HepG2 (cell line): ENCODE data around the gene GPHN. TPM values are rescaled to one million over a fixed set of nuclear protein-coding genes. Genes with fewer than 3 reads are reported as not detected.

Experiments
- ATAC-seq: fragments of 200-7000 bp; cut with Tn5 transposase; 3 replicates; pipeline ENCODE4 v1.9.1; 2020; ENCODE audit warnings: mild to moderate bottlenecking, moderate library complexity
- BruUV-seq: library from RNA; stranded (reverse); fragments of 400-500 nt; replicated peaks from 2 replicates; lab custom pipeline; 2021; lab: Mats Ljungman, UMichigan
- CTCF ChIA-PET: fragments of 300-600 bp; formaldehyde crosslinking; extraction: SDS; loops from one replicate; lab custom pipeline; 2021; ENCODE audit warnings: low total read pairs, inconsistent platforms, low intra/inter-chr PET ratio; lab: Yijun Ruan, JAX
- POLR2A ChIA-PET: fragments of 350-600 bp; sonication (Branson Sonifier 250); formaldehyde crosslinking; loops from one replicate; lab custom pipeline; 2020; ENCODE audit warnings: antibody characterized with exemption, inconsistent platforms; lab: Yijun Ruan, JAX
- DNase-seq: peaks from one replicate; pipeline ENCODE4 v3.0.0-alpha.2; 2015; ENCODE audit warnings: low spot score
- FAIRE-seq: peaks from 3 replicates; lab custom pipeline; 2011; peaks lifted over from hg19 to GRCh38; lab: Jason Lieb, UNC
- H2AFZ ChIP-seq: one replicate; pipeline ENCODE4 v1.6.1; 2011; ENCODE audit warnings: low read length, inconsistent platforms
- H3K27ac ChIP-seq: fragments of 300-600 bp; 3 replicates; pipeline ENCODE4 v1.8.0; 2011; ENCODE audit warnings: mixed run types, mild to moderate bottlenecking, mixed read lengths, low read length, inconsistent platforms; ENCODE audit not compliant: insufficient read depth; ENCODE audit errors: extremely low read length
- H3K27me3 ChIP-seq, 2 experiments: fragments of 200-600 bp in 1 of 2; 2 replicates in 1 of 2; 3 replicates in 1 of 2; pipeline versions ENCODE4 v1.6.0 to v1.8.0; 2011; ENCODE audit warnings: low read length in 2 of 2, mild to moderate bottlenecking in 2 of 2, moderate library complexity in 2 of 2, inconsistent platforms in 1 of 2; ENCODE audit not compliant: insufficient read depth in 2 of 2, control insufficient read depth in 1 of 2
- H3K36me3 ChIP-seq, 2 experiments: fragments of 200-600 bp in 1 of 2; replicated peaks in 1 of 2; 2 replicates in 1 of 2; 3 replicates in 1 of 2; pipeline versions ENCODE4 v1.5.1 to v1.8.0; 2011; ENCODE audit warnings: low read length in 2 of 2, inconsistent platforms in 1 of 2; ENCODE audit not compliant: insufficient read depth in 2 of 2, control insufficient read depth in 1 of 2
- H3K4me1 ChIP-seq: 2 replicates; pipeline ENCODE4 v1.5.1; 2012; ENCODE audit warnings: low read length, inconsistent platforms; ENCODE audit not compliant: insufficient read depth
- H3K4me2 ChIP-seq: 2 replicates; pipeline ENCODE4 v1.6.0; 2011; ENCODE audit warnings: low read depth, low read length, inconsistent platforms
- H3K4me3 ChIP-seq, 3 experiments: fragments of 200-600 bp in 1 of 3; sonication (generic), shearing (Covaris generic) in 1 of 3; replicated peaks in 1 of 3; 2 replicates each; pipeline ENCODE4 v1.5.1; 2011 to 2016; ENCODE audit warnings: low read length in 3 of 3, inconsistent platforms in 2 of 3, low read depth in 2 of 3, mild to moderate bottlenecking in 2 of 3, control low read depth in 1 of 3, mixed read lengths in 1 of 3; ENCODE audit not compliant: insufficient read depth in 1 of 3
- H3K79me2 ChIP-seq: one replicate; pipeline ENCODE4 v1.6.1; 2011; ENCODE audit warnings: low read length, inconsistent platforms; ENCODE audit not compliant: insufficient read depth
- H3K9ac ChIP-seq: 2 replicates; pipeline ENCODE4 v1.6.0; 2011; ENCODE audit warnings: mild to moderate bottlenecking, low read depth, low read length, inconsistent platforms; ENCODE audit not compliant: insufficient read depth
- H3K9me3 ChIP-seq: 2 replicates; pipeline ENCODE4 v1.5.1; 2012; ENCODE audit warnings: mild to moderate bottlenecking, low read length
- H4K20me1 ChIP-seq: 2 replicates; pipeline ENCODE4 v1.6.0; 2011; ENCODE audit warnings: inconsistent platforms, mild to moderate bottlenecking, low read length, moderate library complexity; ENCODE audit not compliant: insufficient read depth
- ASH2L ChIP-seq: fragments of 300-600, 200-600 bp; sonication (generic); IDR thresholded peaks from 2 replicates; pipeline ENCODE4 v1.7.0; 2017; ENCODE audit warnings: low read depth, mild to moderate bottlenecking, moderate library complexity, mixed read lengths, low read length; ENCODE audit not compliant: insufficient read length
- FOXA3 ChIP-seq: IDR thresholded peaks from 2 replicates; pipeline ENCODE4 v1.6.1; 2016; ENCODE audit warnings: missing genetic modification reagents, missing compliant biosample characterization
- GTF3A ChIP-seq: sonication (generic); formaldehyde crosslinking; conservative IDR thresholded peaks from 2 replicates; pipeline ENCODE4 v1.4.0; 2020; ENCODE audit warnings: mild to moderate bottlenecking, missing genetic modification reagents
- IKZF1 ChIP-seq: fragments of 450-650 bp; IDR thresholded peaks from 2 replicates; pipeline ENCODE4 v1.7.1; 2016
- NCOR1 ChIP-seq: fragments of 200-600 bp; sonication (generic); IDR thresholded peaks from 2 replicates; pipeline ENCODE4 v1.7.0; 2017; ENCODE audit warnings: antibody characterized with exemption, low read length, borderline replicate concordance
- PTBP1 ChIP-seq: fragments of 200-400 bp; formaldehyde crosslinking; IDR thresholded peaks from 2 replicates; pipeline ENCODE4 v1.6.1; 2018; ENCODE audit warnings: low read length, low read depth; ENCODE audit not compliant: poor library complexity, severe bottlenecking
- RXRA ChIP-seq: sonication (generic); formaldehyde crosslinking; IDR thresholded peaks from 2 replicates; pipeline ENCODE4 v1.5.1; 2020; ENCODE audit warnings: missing genetic modification reagents
- STAG1 ChIP-seq: sonication (generic); formaldehyde crosslinking; IDR thresholded peaks from 2 replicates; pipeline ENCODE4 v1.4.0; 2020; ENCODE audit warnings: missing genetic modification reagents
- SUZ12 ChIP-seq: fragments of 150-350 bp; IDR thresholded peaks from 2 replicates; pipeline ENCODE4 v1.6.1; 2014; ENCODE audit warnings: low read depth, low read length
- ZNF30 ChIP-seq: sonication (generic); formaldehyde crosslinking; IDR thresholded peaks from 2 replicates; pipeline ENCODE4 v1.5.0; 2020; ENCODE audit warnings: mild to moderate bottlenecking, missing genetic modification reagents
- ZNF550 ChIP-seq: sonication (generic); formaldehyde crosslinking; IDR thresholded peaks from 2 replicates; pipeline ENCODE4 v1.4.0; 2020; ENCODE audit warnings: mild to moderate bottlenecking, missing genetic modification reagents, borderline replicate concordance
- ZNF552 ChIP-seq: sonication (generic); formaldehyde crosslinking; IDR thresholded peaks from 2 replicates; pipeline ENCODE4 v1.9.0; 2022; ENCODE audit warnings: missing genetic modification reagents, mild to moderate bottlenecking, borderline replicate concordance
- ZNF672 ChIP-seq: sonication (generic); formaldehyde crosslinking; IDR thresholded peaks from 2 replicates; pipeline ENCODE4 v1.8.1; 2022; ENCODE audit warnings: missing genetic modification reagents
- ZNF737 ChIP-seq: sonication (generic); formaldehyde crosslinking; IDR thresholded peaks from 2 replicates; pipeline ENCODE4 v1.5.0; 2020; ENCODE audit warnings: missing genetic modification reagents, mild to moderate bottlenecking, borderline replicate concordance
- WGBS: methylation state at CpG from one replicate; pipeline ENCODE4 v1.1.6; 2017; ENCODE audit warnings: low lambda C conversion rate; 5-methylcytosine and 5-hydroxymethylcytosine counted together
- in situ Hi-C: cut with HindIII; loops from 2 replicates; pipeline ENCODE4 v1.10.0; 2017; ENCODE audit warnings: low pct_unique_long_range_greater_than_20kb; ENCODE audit not compliant: extremely low pct_ligation_motif_present
- intact Hi-C: fragments of 100-400 bp; cut with micrococcal nuclease; formaldehyde crosslinking; loops from one replicate; pipeline ENCODE4 v1.10.0; 2022; ENCODE audit not compliant: unreplicated experiment
- polyA plus RNA-seq, 8 experiments: library from polyadenylated mRNA; depleted of rRNA in 3 of 8; stranded (reverse) in 7 of 8; unstranded in 1 of 8; fragments of >200 nt; fragmentation: Illumina TruSeq in 4 of 8; extraction: Trizol in 4 of 8; gene quantifications; 2 replicates each; pipeline versions ENCODE4 v1.2.1 to v1.2.3, GENCODE V29; 2011 to 2016; ENCODE audit warnings: low read depth in 4 of 8, missing spikeins in 1 of 8, mixed read lengths in 1 of 8; ENCODE audit not compliant: insufficient read depth in 1 of 8
- total RNA-seq, 5 experiments: library from RNA; depleted of rRNA; stranded (reverse); fragments of >200 nt; fragmentation: Illumina TruSeq; extraction: Trizol; gene quantifications; 2 replicates each; pipeline ENCODE4 v1.2.3, GENCODE V29; 2016; ENCODE audit warnings: low read depth in 1 of 5
- TF ChIP-seq, protein P1 (sequence below): sonication (generic); formaldehyde crosslinking; conservative IDR thresholded peaks from 2 replicates; pipeline ENCODE4 v1.4.0; 2020; ENCODE audit warnings: missing genetic modification reagents
- TF ChIP-seq, protein P2 (sequence below): sonication (generic); formaldehyde crosslinking; IDR thresholded peaks from 2 replicates; pipeline ENCODE4 v1.5.0; 2020; ENCODE audit warnings: mild to moderate bottlenecking, missing genetic modification reagents, moderate library complexity

Gene GPHN
- total and polyA plus RNA-seq, 2 of the 13 experiments (the other 11 are each of a cell fraction or from before 2014, with no cell fraction given) = 12.7 to 19.2 TPM

- CTCF ChIA-PET = no interaction called here
- no peak for ATAC-seq
- no peaks in the 10 kb centered on the region for H3K27me3 ChIP-seq
- intact Hi-C loops (no loop called here), in situ Hi-C loops (no loop called here)
- H3K79me2 ChIP-seq = no peaks in the 10 kb centered on the region
- no peak overlapping the region for H3K27ac ChIP-seq
- no peak overlapping the region for H3K9ac ChIP-seq
- no peaks in the 10 kb centered on the region for H3K36me3 ChIP-seq
- no peak overlapping the region for H3K4me3 ChIP-seq
- BruUV-seq = no TSS peak
- no peak for FAIRE-seq
- no peak overlapping the region for H3K4me2 ChIP-seq
- peaks cover 23% of the 10 kb centered on the region for H3K9me3 ChIP-seq
- POLR2A ChIA-PET = no interaction called here
- no peaks in the 10 kb centered on the region for H3K4me1 ChIP-seq
- H4K20me1 ChIP-seq = no peaks in the 10 kb centered on the region
- no peak overlapping the region for H2AFZ ChIP-seq
- WGBS = 51% methylated on average over 4 of the region's 4 CpGs
- TF ChIP-seq, protein P1, sequence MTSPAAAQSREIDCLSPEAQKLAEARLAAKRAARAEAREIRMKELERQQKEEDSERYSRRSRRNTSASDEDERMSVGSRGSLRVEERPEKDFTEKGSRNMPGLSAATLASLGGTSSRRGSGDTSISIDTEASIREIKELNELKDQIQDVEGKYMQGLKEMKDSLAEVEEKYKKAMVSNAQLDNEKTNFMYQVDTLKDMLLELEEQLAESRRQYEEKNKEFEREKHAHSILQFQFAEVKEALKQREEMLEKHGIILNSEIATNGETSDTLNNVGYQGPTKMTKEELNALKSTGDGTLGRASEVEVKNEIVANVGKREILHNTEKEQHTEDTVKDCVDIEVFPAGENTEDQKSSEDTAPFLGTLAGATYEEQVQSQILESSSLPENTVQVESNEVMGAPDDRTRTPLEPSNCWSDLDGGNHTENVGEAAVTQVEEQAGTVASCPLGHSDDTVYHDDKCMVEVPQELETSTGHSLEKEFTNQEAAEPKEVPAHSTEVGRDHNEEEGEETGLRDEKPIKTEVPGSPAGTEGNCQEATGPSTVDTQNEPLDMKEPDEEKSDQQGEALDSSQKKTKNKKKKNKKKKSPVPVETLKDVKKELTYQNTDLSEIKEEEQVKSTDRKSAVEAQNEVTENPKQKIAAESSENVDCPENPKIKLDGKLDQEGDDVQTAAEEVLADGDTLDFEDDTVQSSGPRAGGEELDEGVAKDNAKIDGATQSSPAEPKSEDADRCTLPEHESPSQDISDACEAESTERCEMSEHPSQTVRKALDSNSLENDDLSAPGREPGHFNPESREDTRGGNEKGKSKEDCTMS (CRISPR knock-in tag) = no peak
- TF ChIP-seq GTF3A (CRISPR knock-in tag) (no peak), ZNF737 (no peak), ZNF672 (CRISPR knock-in tag) (no peak), FOXA3 (CRISPR knock-in tag) (no peak), RXRA (CRISPR knock-in tag) (no peak), ZNF550 (CRISPR knock-in tag) (no peak)
- TF ChIP-seq, all 625 proteins: peak for 0
- DNase-seq = no peak
These were observed 36.4 kb upstream of the GPHN start for GRCh38 chr14:66471584-66471983.

GRCh38 chr14:66472251-66472650, 35.7 kb upstream of the GPHN start:
- Histone ChIP-seq H4K20me1 (no peaks in the 10 kb centered on the region), H3K36me3 (no peaks in the 10 kb centered on the region), H3K9me3 (peaks cover 23% of the 10 kb centered on the region), H3K4me1 (no peaks in the 10 kb centered on the region), H3K27ac (no peak overlapping the region), H3K9ac (no peak overlapping the region), H3K4me3 (no peak overlapping the region), H3K4me2 (no peak overlapping the region), H3K79me2 (no peaks in the 10 kb centered on the region), H3K27me3 (no peaks in the 10 kb centered on the region), H2AFZ (no peak overlapping the region)
- no peak for FAIRE-seq
- intact Hi-C loops = no loop called here
- no peak for ATAC-seq
- POLR2A ChIA-PET = no interaction called here
- in situ Hi-C loops = no loop called here
- CTCF ChIA-PET = no interaction called here
- no TSS peak for BruUV-seq
- no peak for DNase-seq
- TF ChIP-seq NCOR1 (no peak), ASH2L (no peak), ZNF552 (CRISPR knock-in tag) (no peak), PTBP1 (no peak), SUZ12 (no peak), IKZF1 (no peak), STAG1 (CRISPR knock-in tag) (no peak), ZNF30 (CRISPR knock-in tag) (no peak)
- TF ChIP-seq, protein P2, sequence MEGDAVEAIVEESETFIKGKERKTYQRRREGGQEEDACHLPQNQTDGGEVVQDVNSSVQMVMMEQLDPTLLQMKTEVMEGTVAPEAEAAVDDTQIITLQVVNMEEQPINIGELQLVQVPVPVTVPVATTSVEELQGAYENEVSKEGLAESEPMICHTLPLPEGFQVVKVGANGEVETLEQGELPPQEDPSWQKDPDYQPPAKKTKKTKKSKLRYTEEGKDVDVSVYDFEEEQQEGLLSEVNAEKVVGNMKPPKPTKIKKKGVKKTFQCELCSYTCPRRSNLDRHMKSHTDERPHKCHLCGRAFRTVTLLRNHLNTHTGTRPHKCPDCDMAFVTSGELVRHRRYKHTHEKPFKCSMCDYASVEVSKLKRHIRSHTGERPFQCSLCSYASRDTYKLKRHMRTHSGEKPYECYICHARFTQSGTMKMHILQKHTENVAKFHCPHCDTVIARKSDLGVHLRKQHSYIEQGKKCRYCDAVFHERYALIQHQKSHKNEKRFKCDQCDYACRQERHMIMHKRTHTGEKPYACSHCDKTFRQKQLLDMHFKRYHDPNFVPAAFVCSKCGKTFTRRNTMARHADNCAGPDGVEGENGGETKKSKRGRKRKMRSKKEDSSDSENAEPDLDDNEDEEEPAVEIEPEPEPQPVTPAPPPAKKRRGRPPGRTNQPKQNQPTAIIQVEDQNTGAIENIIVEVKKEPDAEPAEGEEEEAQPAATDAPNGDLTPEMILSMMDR (CRISPR knock-in tag) = no peak
